B cell (primary cell): Measurements from ENCODE around the gene TEX101. TPM values are rescaled to one million over a fixed set of nuclear protein-coding genes. Genes with fewer than 3 reads are reported as not detected.

Source experiments
- ATAC-seq: fragments of 200-7000 bp; cut with Tn5 transposase; one replicate; pipeline ENCODE4 v1.10.0; 2021; ENCODE audit warnings: low read depth, mild to moderate bottlenecking, moderate number of reproducible peaks, moderate library complexity
- CTCF ChIA-PET: fragments of 350-600 bp; sonication (Branson Sonifier 250); formaldehyde crosslinking; loops from one replicate; lab custom pipeline; 2021; ENCODE audit warnings: antibody characterized with exemption, inconsistent platforms; lab: Charles Lee
- POLR2A ChIA-PET: fragments of 350-600 bp; sonication (Branson Sonifier 250); formaldehyde crosslinking; loops from one replicate; lab custom pipeline; 2021; ENCODE audit warnings: antibody characterized with exemption; lab: Charles Lee
- DNase-seq: peaks from one replicate; pipeline ENCODE4 v3.0.0; 2013
- H2AFZ ChIP-seq: 2 replicates; pipeline ENCODE4 v1.6.1; 2012; ENCODE audit warnings: mild to moderate bottlenecking, low read depth, low read length; ENCODE audit not compliant: insufficient read depth, poor library complexity, severe bottlenecking
- H3K27ac ChIP-seq, 2 donors: 1 replicate in 1 of 2; 2 replicates in 1 of 2; pipeline ENCODE4 v1.5.1; 2012 to 2013; ENCODE audit warnings: low read length in 2 of 2, mild to moderate bottlenecking in 2 of 2, moderate library complexity in 1 of 2
- H3K27me3 ChIP-seq, 4 experiments: fragments of 200-600 bp in 1 of 4; sonication (generic) in 1 of 4; replicated peaks in 1 of 4; 1 replicate in 2 of 4; 2 replicates in 2 of 4; pipeline versions ENCODE4 v1.6.1 to v1.7.0; 2013 to 2016; ENCODE audit warnings: low read length in 3 of 4, mild to moderate bottlenecking in 2 of 4, mixed read lengths in 1 of 4, moderate library complexity in 1 of 4; ENCODE audit not compliant: insufficient read depth in 4 of 4, control insufficient read depth in 3 of 4; ENCODE audit errors: control extremely low read depth in 1 of 4
- H3K36me3 ChIP-seq, 2 experiments: replicated peaks in 1 of 2; 1 replicate in 1 of 2; 2 replicates in 1 of 2; pipeline versions ENCODE4 v1.6.1 to v1.7.1; 2013; ENCODE audit warnings: low read length in 1 of 2; ENCODE audit not compliant: insufficient read depth in 2 of 2, control insufficient read depth in 1 of 2; ENCODE audit errors: control extremely low read depth in 1 of 2, extremely low read depth in 1 of 2
- H3K4me1 ChIP-seq, 2 donors: fragments of 200-600 bp in 1 of 2; sonication (generic) in 1 of 2; 1 replicate in 1 of 2; 2 replicates in 1 of 2; pipeline versions ENCODE4 v1.5.1 to v1.6.1; 2013 to 2017; ENCODE audit warnings: low read length in 2 of 2; ENCODE audit not compliant: control insufficient read depth in 2 of 2, insufficient read depth in 2 of 2
- H3K4me2 ChIP-seq: replicated peaks from 2 replicates; pipeline ENCODE3; 2012; ENCODE audit warnings: mild to moderate bottlenecking, low read depth, low read length; ENCODE audit not compliant: poor library complexity, severe bottlenecking
- H3K4me3 ChIP-seq, 5 experiments: fragments of 200-600 bp in 1 of 5; sonication (generic) in 1 of 5; 1 replicate in 3 of 5; 2 replicates in 2 of 5; pipeline versions ENCODE4 v1.5.1 to v1.7.0; 2011 to 2016; ENCODE audit warnings: low read length in 4 of 5, mild to moderate bottlenecking in 4 of 5, low read depth in 2 of 5, control low read depth in 1 of 5, moderate library complexity in 1 of 5; ENCODE audit not compliant: insufficient read depth in 1 of 5; ENCODE audit errors: control extremely low read depth in 1 of 5, extremely low read depth in 1 of 5
- H3K79me2 ChIP-seq: fragments of 200-600 bp; sonication (generic); one replicate; pipeline ENCODE4 v1.6.0; 2016; ENCODE audit warnings: low read length; ENCODE audit not compliant: control insufficient read depth, insufficient read depth
- H3K9ac ChIP-seq: fragments of 200-600 bp; sonication (generic); 2 replicates; pipeline ENCODE4 v1.6.1; 2017; ENCODE audit warnings: mild to moderate bottlenecking, low read length, moderate library complexity
- H3K9me3 ChIP-seq, 3 donors: one replicate each; pipeline versions ENCODE4 v1.6.1 to v1.7.1; 2013; ENCODE audit warnings: low read length in 2 of 3; ENCODE audit not compliant: control insufficient read depth in 2 of 3, insufficient read depth in 1 of 3; ENCODE audit errors: control extremely low read depth in 1 of 3
- H4K20me1 ChIP-seq: 2 replicates; pipeline ENCODE4 v1.6.0; 2012; ENCODE audit warnings: mild to moderate bottlenecking, low read length; ENCODE audit not compliant: insufficient read depth, control insufficient read depth, poor library complexity, severe bottlenecking
- H3K27ac Mint-ChIP-seq: one replicate; pipeline ENCODE4 v1.8.0; 2021; ENCODE audit warnings: mixed read lengths
- H3K27me3 Mint-ChIP-seq: one replicate; pipeline ENCODE4 v1.8.0; 2021; ENCODE audit warnings: mixed read lengths
- H3K4me1 Mint-ChIP-seq: one replicate; pipeline ENCODE4 v1.8.0; 2021; ENCODE audit warnings: mixed read lengths
- H3K4me3 Mint-ChIP-seq: one replicate; pipeline ENCODE4 v1.8.0; 2021; ENCODE audit warnings: mixed read lengths
- H3K9me3 Mint-ChIP-seq: one replicate; pipeline ENCODE4 v1.8.0; 2022; ENCODE audit warnings: mixed read lengths; ENCODE audit not compliant: insufficient read depth
- EZH2 ChIP-seq: IDR thresholded peaks from 2 replicates; pipeline ENCODE4 v1.6.1; 2012; ENCODE audit warnings: borderline replicate concordance, low read depth, mild to moderate bottlenecking, moderate library complexity, low read length; ENCODE audit not compliant: insufficient read depth, poor library complexity, severe bottlenecking
- WGBS: methylation state at CpG from one replicate; pipeline ENCODE4 v1.1.5; 2013; ENCODE audit warnings: missing lambda C conversion rate; ENCODE audit not compliant: insufficient coverage; 5-methylcytosine and 5-hydroxymethylcytosine counted together
- intact Hi-C: fragments of 100-400 bp; cut with micrococcal nuclease; formaldehyde crosslinking; loops from one replicate; pipeline ENCODE4 v1.10.0; 2022
- polyA plus RNA-seq: library from polyadenylated mRNA; depleted of rRNA; stranded (reverse); fragments of >200 nt; gene quantifications from 2 replicates; pipeline ENCODE4 v1.2.3, GENCODE V29; 2012
- total RNA-seq, 2 donors: library from RNA; stranded (reverse); fragments of 120-200 nt in 1 of 2; gene quantifications; 1 replicate in 1 of 2; 2 replicates in 1 of 2; pipeline versions ENCODE4 v1.2.3 to v1.2.4, GENCODE V29; 2013 to 2022
- TF ChIP-seq, protein P1 (sequence below): fragments of 200-600 bp; IDR thresholded peaks from one replicate; pipeline ENCODE4 v1.8.0; 2022; ENCODE audit warnings: antibody characterized with exemption, mild to moderate bottlenecking

Gene TEX101
- total and polyA plus RNA-seq, 2 donors (not counting 1 experiment from before 2014, with no cell fraction given): not detected

DNA sequence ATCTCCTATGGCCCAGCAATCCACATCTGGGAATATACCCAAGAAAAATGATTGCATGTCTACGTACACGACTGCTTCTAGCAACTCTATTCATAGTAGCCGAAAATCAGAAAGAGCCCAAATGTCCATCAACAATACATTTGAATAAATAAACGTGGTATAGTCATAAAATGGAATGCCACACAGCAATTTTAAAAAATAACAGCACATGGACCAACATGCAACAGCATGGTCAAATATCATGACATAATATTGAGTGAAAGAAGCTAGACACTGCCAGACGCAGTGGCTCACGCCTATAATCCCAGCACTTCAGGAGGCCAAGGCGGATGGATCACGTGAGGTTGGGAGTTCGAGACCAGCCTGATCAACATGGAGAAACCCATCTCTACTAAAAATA, 16.3 kb downstream of the TEX101 start:
- WGBS: no CpG with 5 or more reads among the region's 9 CpGs
- H3K27ac ChIP-seq: no peak overlapping the region
- Mint-ChIP-seq H3K4me1 (peaks cover 21% of the 10 kb centered on the region), H3K27me3 (no peaks in the 10 kb centered on the region), H3K4me3 (no peak overlapping the region), H3K9me3 (no peaks in the 10 kb centered on the region), H3K27ac (no peak overlapping the region)
- CTCF ChIA-PET: interaction anchor here (1.8 to 10.1 kb wide), 3 partner anchors 9 to 88 kb away, joined by 3 to 127 read pairs (median 50); no protein-coding TSS in a partner anchor
- POLR2A ChIA-PET: interaction anchor here (0.7 kb wide), 1 partner anchor 238 kb away, joined by 3 read pairs; no protein-coding TSS in a partner anchor
- no peaks in the 10 kb centered on the region for H3K27me3 ChIP-seq
- no peak overlapping the region for H2AFZ ChIP-seq
- no peak overlapping the region for H3K4me3 ChIP-seq
- no peak overlapping the region for H3K4me2 ChIP-seq
- ATAC-seq (no peak), DNase-seq (no peak)
- no peaks in the 10 kb centered on the region for H4K20me1 ChIP-seq
- H3K79me2 ChIP-seq: no peaks in the 10 kb centered on the region
- no peaks in the 10 kb centered on the region for H3K9me3 ChIP-seq
- no peak overlapping the region for H3K9ac ChIP-seq
- intact Hi-C loops: no loop called here
- H3K4me1 ChIP-seq: peaks cover 3 to 8% of the 10 kb centered on the region in 2 donors
- TF ChIP-seq EZH2: no peak
- TF ChIP-seq, protein P1, sequence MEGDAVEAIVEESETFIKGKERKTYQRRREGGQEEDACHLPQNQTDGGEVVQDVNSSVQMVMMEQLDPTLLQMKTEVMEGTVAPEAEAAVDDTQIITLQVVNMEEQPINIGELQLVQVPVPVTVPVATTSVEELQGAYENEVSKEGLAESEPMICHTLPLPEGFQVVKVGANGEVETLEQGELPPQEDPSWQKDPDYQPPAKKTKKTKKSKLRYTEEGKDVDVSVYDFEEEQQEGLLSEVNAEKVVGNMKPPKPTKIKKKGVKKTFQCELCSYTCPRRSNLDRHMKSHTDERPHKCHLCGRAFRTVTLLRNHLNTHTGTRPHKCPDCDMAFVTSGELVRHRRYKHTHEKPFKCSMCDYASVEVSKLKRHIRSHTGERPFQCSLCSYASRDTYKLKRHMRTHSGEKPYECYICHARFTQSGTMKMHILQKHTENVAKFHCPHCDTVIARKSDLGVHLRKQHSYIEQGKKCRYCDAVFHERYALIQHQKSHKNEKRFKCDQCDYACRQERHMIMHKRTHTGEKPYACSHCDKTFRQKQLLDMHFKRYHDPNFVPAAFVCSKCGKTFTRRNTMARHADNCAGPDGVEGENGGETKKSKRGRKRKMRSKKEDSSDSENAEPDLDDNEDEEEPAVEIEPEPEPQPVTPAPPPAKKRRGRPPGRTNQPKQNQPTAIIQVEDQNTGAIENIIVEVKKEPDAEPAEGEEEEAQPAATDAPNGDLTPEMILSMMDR: no peak
- no peaks in the 10 kb centered on the region for H3K36me3 ChIP-seq

DNA sequence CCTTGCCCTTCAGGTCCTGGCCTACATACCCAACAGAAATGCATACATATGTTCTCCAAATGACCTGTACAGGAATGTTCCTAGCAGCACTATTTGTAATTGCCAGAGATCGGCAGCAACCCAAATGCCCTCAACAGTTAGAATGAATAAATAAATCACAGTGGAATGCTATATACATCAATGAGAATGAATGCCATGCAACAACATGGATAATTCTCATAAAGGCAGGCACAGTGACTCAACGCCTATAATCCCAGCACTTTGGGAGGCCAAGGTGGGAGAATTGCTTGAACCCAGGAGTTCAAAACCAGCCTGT, 18.6 kb downstream of the TEX101 start:
- DNase-seq: no peak
- CTCF ChIA-PET: interaction anchor here (1.2 to 10.1 kb wide), 7 partner anchors 13 to 377 kb away, joined by 7 to 127 read pairs (median 12); partner anchors contain the start of genes IRGQ and ZNF576
- Mint-ChIP-seq H3K9me3 (no peaks in the 10 kb centered on the region), H3K27me3 (no peaks in the 10 kb centered on the region), H3K4me1 (peaks cover 30% of the 10 kb centered on the region), H3K27ac (no peak overlapping the region), H3K4me3 (no peak overlapping the region)
- Histone ChIP-seq H3K27me3 (no peaks in the 10 kb centered on the region), H3K36me3 (no peaks in the 10 kb centered on the region), H3K4me1 (peaks cover 14 to 17% of the 10 kb centered on the region in 2 donors), H3K79me2 (no peaks in the 10 kb centered on the region), H3K4me2 (no peak overlapping the region), H2AFZ (no peak overlapping the region), H3K9me3 (peaks cover 0 to 4% (median 0%) of the 10 kb centered on the region in 3 donors), H3K27ac (no peak overlapping the region), H3K4me3 (no peak overlapping the region), H4K20me1 (no peaks in the 10 kb centered on the region), H3K9ac (no peak overlapping the region)
- TF ChIP-seq EZH2: no peak
- TF ChIP-seq, protein P1: no peak
- 100% methylated on average over 1 of the region's 2 CpGs for WGBS
- ATAC-seq: no peak
- POLR2A ChIA-PET: no interaction called here
- intact Hi-C loops: loop anchor here (1.0 kb wide), 1 partner anchor 86 kb away; no protein-coding TSS in a partner anchor
